Esophagus mucosa (tissue), 1 donor: ENCODE results near the gene SMIM7. TPM values are rescaled to one million over a fixed set of nuclear protein-coding genes. Genes with fewer than 3 reads are reported as not detected.
"Not testable (repeated sequence)": the region's sequence is repeated elsewhere in the genome, so short reads cannot be mapped to it uniquely, and the experiment has no call there.

ENCODE experiments used
- ATAC-seq: fragments of 200-7000 bp; cut with Tn5 transposase; one replicate; pipeline ENCODE4 v1.9.1; 2020
- total RNA-seq: library from RNA; stranded (reverse); gene quantifications from one replicate; pipeline ENCODE4 v1.2.4, GENCODE V29; 2023
- donor health status: DM: yes; HTN: yes; CAD: no.

SMIM7 gene
- total RNA-seq: 50.3 TPM

DNA sequence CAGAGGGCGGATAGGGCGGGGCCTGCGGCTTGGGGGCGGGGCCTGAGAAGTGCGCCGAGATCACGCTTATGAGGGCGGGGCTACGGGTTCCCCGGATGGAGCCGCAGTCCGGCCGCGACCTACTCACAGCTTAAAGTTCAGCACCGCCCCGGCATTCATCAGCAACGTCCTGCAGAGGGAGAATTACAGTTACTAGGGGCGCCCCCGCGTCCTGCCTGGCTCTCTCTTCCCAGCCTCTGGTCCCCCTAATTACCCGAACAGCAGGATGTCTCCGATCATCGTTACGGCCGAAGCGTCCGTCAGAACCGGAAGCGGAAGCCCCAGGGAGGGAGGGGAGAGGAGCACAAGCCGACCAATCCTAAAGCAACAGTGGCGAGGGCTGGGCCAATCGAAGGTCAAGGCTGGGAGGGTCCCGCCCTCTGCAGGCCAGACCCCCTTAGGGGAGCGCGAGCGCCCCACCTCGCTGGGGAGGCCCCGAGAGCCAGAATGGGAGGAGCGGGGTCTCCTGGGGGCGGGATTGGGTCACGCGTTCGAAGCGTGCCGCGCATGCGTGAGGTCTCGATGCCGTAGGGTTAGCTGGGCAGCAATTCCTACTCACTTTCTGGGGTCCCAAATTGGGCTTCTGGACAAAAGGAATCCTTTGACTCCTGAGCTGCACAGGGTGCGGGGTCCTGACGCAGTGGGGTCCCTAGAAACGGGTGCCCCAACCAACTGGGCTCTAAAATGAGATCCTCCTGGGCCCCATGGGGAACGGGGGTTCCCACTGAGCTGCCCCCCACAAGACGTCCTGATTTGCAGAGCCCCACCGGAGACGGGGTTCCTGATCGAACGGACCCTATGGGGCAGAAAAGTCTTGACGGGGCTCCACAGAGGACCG, at the start of gene SMIM7:
Gene SMIM7, minus strand, starts transcription at position 313 of the 877 bp plus-strand sequence. Its CDS starts 34 bp downstream, at position 279.
- peak; percentile 98 for ATAC-seq

DNA sequence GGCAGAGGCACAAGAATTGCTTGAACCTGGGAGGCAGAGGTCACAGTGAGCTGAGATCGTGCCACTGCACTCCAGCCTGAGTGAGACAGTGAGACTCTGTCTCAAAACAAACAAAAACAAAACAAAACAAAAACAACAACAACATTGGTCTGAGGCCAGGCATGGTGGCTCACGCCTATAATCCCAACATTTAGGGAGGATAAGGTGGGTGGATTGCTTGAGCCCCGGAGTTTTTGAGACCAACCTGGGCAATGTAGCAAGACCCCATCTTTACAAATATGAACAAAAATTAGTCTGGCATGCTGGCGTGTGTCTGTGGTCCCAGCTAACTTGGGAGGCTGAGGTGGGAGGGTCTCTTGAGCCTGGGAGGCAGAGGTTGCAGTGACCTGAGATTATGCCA, 43.7 kb upstream of the SMIM7 start:
- no peak for ATAC-seq

DNA sequence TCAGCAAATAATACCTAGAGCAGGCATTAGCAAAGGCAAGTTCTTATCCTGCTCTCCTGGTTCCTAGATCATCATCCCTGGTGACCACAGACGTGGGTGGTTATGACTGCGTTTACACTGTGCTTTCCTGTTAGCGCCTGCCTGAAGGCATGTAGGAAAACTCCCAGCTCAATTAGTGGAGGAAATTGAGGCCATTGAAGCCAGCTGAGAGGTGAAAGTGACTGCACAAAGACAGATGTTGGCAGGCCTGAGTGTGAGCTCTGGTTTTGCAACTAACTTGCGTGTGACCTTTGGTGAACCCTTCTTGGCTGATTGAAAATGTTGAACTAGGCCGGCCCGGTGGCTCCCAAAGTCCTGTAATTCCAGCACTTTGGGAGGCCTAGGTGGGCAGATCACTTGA, 42.2 kb upstream of the SMIM7 start:
- peak; percentile 95 for ATAC-seq

DNA sequence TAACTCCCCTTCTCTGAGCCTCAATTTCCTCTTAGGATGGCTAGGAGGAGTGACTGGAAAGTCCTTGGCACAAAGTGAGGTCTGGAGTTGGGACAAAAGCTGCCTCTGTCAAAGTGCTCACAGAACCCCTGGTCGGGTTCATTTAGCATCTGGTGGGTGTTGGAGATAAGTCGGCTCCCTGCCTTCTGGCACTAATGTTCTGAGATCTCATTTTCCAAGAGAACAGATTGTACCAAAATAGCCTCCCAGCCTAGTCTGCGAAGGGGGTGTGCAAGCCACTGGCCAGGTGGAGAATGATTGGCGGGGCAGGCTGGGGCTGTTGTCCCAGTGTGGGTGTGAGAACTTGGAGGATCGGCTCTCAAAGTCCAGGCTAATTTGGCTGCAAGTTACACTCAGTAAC, 39.0 kb upstream of the SMIM7 start:
- no peak for ATAC-seq

DNA sequence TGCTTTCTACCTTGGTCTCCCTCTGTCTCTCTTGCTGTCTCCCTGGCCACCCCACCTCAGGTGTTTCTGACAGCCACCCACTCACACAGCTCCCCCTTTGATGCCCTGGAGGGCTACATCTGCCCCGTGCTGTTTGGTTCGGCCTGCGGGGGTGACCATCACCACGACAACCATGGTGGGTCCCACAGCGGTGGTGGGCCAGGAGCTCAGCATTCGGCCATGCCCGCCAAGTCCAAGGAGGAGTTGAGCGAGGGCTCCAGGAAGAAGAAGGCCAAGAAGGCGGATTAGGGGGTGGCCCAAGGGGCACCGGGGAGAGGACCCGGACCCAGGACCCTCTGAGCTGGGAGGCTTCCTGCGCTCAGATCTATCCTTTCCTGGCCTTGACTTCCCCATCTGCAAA, 28.1 kb upstream of the SMIM7 start:
- no peak for ATAC-seq

DNA sequence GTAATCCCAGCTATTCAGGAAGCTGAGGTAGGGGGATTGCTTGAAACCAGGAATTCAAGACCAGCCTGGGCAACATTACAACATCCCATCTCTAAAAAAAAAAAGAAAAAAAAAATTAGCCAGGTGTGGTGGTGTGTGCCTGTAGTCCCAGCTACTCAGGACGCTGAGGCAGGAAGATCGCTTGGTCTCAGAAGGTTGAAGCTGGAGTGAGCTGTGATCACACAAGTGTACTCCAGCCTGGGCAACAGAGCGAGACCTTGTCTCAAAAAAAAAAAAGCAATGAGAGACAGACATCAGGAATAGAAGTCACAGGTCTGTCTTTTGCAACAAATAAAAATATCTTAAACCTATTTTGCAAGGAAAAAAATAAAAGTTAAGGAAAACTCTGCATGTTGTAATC, 24.3 kb upstream of the SMIM7 start:
- no peak for ATAC-seq

DNA sequence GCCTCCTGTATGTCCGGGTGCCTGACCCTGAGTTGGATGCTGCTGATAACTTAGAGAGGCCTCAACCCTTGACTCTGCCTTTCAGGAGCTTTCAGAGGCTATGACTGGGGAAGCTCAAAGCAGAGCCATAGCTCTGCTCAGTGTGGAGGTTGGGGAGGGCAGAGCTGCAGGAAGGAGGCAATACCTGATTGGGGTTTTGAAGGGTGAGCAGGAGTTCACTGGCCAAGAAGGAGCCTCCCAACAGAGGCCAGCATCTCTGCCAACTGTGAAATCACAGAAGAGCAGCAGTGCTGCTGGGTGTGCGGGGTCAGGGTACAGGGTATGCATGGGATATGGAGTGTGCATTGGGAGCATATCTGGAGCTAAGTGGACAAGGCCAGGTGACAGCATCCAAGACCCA, 22.6 kb upstream of the SMIM7 start:
- ATAC-seq: no peak

DNA sequence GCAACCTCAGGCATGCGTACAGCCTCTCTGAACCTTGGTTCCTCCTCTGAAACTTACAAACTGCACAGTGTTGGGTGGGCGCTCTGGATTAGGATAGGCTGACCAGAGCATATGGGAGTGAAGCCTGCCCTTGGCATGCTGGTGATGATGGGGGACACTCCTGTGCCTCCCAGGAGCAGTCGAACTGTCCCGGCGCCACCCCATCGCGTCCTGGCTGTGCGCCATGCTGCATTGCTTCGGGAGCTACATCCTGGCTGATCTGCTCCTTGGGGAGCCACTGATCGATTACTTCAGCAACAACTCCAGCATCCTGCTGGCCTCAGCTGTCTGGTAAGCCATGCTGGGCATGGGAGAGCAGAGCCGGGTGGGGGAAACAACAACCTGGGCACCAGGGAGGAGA, 19.9 kb upstream of the SMIM7 start:
- no peak for ATAC-seq

DNA sequence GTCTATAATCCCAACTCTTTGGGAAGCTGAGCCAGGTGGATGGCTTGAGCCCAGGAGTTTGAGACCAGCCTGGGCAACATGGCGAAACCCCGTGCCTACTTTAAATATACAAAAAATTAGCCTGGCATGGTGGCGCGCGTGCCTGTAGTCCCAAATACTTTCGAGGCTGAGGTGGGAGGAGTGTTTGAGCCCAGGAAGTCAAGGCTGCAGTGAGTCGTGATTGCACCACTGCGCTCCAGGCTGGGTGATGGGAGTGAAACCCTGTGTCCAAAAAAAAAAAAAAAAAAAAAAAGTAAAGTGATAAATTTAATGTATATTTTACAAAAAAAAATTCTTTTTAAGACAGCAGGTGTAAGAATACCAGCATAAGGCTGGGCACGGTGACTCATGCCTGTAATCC, 18.6 kb upstream of the SMIM7 start:
- ATAC-seq: no peak

DNA sequence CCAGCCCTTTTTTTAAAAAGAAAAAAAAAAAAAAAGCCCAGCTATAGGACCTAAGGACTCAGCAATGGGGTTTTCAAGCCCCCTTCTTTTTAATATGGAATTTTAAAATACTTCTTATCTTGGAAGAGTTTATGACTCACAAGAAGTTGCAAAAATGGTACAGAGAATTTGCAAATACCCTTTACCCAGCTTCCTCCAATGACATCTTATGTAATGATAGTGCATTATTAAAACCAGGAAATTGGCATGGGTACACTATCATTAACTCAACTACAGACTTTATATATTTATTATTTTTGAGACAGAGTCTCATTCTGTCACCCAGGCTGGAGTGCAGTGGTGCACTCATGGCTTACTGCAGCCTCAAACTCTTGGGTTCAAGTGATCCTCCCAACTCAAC, 17.1 kb upstream of the SMIM7 start:
- ATAC-seq: peak; percentile 62

DNA sequence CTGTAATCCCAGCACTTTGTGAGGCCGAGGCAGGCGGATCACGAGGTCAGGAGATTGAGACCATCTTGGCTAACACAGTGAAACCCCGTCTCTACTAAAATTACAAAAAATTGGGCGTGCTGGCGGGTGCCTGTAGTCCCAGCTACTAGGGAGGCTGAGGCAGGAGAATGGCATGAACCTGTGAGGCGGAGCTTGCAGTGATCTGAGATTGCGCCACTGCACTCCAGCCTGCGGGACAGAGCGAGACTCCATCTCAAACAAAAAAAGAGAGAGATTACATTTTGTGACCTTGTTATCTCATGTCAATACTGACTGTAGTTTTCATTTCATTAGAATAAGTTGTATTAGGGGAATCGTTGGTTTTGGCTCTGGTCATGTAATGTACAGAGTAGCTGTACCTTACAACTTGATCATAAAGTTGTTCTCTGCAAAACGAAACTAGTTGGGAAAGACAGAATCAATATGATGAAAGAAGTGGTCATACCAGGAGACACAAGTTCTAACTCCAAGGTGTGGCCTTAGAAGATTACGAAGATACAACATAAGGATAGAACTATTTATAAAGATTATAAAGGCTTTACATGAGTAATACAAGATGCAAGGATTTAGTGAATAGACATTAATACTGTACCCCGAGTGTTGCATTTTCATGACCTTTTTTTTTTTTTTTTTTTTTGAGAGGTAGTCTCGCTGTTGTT, 16.3 kb upstream of the SMIM7 start:
- ATAC-seq: peak; percentile 85

DNA sequence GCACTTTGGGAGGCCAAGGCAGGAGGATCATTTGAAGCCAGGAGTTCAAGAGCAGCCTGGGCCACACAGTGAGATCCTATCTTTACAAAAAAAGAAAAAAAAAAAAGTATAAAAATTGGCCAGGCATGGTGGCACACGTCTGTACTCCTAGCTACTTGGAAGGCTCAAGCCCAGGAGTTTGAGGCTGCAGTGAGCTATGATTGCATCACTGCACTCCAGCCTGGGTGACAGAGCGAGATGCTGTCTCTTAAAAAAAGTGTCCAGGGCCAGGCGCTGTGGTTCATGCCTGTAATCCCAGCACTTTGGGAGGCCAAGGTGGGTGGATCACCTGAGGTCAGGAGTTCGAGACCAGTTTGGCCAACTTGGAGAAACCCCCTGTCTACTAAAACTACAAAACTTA, 13.9 kb upstream of the SMIM7 start:
- ATAC-seq: not testable (repeated sequence)

DNA sequence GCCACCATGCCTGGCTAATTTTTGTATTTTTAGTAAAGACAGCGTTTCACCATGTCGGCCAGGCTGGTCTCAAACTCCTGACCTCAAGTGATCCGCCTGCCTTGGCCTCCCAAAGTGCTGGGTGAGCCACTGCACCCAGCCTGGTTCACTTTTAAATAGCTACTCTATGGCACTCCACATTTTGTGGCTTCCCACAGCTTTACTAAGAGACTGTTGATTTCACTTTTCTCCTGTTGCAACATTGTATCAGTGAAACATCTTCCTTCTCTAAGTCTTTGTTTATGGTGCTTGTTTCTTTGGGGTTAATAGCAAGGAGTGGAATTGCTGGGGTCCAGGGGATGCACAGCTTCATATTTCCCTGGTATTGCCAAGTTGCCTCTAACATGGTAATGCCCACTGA, 13.3 kb upstream of the SMIM7 start:
- no peak for ATAC-seq

DNA sequence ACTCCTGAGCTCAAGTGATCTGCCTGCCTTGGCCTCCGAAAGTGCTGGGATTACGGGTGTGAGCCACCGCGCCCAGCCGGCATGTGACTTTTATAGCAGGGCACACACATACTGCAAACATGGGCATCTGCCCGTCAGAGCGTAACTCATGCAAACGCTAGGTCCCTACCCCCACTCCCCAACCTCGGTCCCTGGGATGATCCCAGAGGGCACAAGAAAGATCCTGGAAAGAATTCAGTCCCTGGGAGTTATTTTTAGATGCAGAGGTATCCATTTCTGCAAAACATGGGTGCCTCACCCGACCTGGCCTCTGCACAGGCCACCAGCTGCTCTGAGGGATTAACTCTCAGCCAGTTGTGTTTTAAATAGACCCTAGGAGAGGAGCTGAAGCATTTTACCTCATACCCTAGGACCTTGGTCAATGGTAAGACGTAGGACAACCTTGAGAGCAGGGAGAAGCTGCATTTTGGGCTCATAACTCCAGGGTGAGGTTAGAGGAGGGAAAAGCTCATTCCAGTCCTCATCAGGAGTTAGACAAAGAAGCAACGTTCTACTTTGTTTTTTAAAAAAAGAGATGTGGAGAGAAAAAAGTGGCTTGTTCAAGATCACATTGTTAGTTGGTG, 11.8 kb upstream of the SMIM7 start:
- no peak for ATAC-seq

DNA sequence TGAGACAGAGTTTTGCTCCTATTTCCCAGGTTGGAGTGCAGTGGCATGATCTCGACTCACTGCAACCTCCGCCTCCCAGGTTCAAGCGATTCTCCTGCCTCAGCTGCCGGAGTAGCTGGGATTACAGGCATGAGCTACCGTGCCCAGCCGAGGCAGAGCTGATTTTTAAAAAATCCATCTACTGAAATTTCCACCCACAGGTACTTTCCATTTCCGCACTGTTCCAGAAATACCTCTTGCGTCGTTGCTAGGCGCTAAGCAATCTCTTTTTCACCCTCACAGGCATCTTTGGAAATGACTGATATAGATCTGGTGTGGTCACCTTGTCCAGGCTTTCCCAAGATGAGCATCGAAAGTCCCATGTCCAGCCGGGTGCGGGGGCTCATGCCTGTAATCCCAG, 10.3 kb upstream of the SMIM7 start:
- no peak for ATAC-seq

DNA sequence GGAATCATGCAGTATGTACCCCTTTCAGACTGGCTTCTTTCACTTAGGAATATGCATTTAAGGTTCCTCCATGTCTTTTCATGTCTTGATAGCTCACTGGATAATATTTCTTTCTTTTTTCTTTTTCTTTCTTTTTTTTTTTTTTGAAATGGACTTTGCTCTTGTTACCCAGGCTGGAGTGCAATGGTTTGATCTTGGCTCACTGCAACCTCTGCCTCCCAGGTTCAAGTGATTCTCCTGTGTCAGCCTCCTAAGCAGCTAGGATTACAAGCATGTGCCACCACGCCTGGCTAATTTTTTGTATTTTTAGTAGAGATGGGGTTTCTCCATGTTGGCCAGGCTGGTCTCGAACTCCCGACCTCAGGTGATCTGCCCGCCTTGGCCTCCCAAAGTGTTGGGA, 8.8 kb upstream of the SMIM7 start:
- not testable (repeated sequence) for ATAC-seq

DNA sequence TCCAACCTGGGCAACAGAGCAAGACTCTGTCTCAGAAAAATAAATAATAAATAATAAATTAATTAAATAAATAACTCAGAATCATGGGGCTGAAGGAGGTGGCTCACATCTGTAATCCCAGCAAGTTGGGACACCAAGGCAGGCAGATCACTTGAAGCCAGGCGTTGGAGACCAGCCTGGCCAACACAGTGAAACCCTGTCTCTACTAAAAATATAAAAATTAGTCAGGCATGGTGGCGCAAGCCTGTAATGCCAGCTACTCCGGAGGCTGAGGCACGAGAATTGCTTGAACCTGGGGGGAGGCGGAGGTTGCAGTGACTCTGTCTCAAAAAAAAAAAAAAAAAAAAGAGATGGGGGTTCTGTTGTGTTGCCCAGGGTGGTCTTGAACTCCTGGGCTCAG, 8.2 kb upstream of the SMIM7 start:
- ATAC-seq: no peak

DNA sequence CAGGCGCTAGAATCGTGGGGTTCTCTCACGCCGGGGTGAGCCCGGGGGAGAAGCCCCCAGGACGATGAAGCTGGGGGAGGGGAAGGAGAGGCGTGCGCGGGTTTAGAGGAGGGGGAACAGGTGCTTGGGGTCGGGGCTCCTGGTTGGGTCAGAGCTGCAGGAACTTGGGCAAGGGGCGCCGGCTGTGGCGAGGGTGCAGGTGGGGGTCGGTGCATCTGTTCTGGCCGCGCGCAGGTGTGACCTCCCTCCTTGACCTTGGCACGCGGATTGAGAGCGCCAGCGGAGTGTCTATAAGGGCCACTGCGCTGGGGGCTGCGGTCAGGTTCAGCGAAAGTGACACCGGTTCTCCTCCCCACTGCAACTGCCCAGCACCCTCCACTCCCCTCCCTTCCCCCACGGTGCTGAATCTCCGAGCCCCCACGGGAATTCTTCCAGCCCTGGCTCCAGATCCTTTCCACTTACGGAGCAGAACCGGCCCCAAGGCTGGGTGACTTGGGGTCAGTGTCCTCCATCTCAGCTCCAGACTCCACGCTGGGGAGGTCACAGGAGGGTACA, 1.6 kb upstream of the SMIM7 start:
- ATAC-seq: no peak

DNA sequence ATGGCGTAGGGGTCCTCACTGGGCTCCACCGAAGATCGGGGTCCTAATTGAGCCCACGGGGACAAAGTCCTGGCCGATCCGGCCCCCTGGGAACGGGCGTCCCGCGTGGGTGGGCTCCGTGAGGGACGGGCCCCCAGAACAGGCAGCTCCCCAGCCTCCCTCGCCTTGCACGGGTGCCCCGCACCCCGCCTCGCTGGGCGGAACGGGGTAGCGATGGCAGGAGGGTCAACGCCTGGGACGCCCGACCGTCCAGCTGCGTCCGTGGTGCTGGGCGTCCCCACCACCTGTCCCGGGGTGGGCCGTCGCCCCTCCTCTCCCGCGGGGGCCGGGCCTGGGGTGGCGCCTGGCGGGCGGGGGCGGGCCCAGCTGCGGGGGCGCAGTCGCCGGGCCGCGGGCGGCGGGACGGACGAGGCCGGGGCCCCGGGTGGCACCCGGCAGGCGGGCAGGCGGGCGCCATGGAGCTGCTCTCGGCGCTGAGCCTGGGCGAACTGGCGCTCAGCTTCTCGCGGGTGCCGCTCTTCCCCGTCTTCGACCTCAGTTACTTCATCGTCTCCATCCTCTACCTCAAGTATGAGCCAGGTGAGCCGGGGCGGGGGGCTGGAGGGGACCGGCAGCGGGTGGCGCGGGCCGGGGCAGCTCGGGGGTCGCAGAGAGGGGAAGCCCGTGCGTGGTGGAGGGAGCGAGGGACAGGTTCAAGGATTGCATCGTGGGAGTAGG, 977 bp upstream of the SMIM7 start, which contains the start of gene TMEM38A:
Gene TMEM38A, plus strand, starts transcription at position 377 of the 717 bp plus-strand sequence. Its CDS starts 79 bp downstream, at position 456.
- peak; percentile 24 for ATAC-seq

DNA sequence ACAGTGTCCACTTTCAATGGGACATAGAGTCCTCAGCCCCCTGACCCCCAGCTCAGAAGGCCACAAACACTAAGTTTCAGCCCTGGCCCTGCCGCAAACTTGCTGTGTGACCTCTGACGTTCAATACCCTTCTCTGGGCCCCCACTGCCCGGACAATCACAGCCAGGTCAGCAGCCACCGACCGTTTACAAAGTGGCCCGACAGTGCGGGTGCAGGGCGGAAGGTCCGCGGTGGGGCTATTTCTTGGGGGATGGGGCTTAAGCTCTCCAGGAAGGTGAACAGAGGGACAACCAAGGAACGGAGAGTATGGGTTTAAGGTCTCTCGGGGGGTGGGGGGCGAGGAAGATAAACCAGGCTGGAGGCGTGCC, 496 bp downstream of the SMIM7 start:
- no peak for ATAC-seq

DNA sequence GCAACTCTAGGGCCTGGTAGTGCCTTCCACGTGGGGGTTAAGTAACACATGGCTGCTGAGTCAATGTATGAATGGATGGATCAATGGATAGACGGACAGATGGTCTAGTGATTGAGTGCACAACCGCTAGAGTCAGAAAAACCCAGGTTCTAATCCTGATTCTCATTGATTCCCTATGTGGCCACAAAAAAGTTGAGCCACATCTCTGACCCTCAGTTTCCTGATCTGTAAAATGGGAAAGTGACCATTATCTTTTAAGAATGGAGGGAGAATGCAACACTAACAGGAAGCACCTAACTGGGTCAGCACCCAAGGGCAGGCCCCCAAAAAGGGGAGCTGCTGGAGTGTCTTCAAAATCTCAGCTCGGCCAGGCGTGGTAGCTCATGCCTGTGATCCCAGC, 2.6 kb downstream of the SMIM7 start:
- no peak for ATAC-seq

DNA sequence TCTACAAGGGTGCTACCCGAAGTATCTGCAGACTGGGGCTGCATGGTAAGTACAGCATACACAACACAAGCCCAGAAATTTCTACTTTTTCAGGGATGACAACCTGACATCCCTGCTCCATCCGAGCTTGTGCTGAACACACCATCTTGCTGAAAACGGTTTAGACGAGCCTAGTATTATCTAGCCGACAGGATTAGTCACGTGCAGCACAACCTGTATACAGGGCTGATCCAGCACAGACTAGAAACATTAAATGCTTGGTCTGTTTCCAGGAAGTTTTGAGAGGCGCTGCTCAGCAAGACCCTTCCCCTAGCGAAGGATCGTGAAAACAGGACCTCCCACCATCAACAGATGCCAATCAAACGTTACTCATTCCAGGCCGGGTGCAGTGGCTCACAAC, 4.2 kb downstream of the SMIM7 start:
- ATAC-seq: no peak

DNA sequence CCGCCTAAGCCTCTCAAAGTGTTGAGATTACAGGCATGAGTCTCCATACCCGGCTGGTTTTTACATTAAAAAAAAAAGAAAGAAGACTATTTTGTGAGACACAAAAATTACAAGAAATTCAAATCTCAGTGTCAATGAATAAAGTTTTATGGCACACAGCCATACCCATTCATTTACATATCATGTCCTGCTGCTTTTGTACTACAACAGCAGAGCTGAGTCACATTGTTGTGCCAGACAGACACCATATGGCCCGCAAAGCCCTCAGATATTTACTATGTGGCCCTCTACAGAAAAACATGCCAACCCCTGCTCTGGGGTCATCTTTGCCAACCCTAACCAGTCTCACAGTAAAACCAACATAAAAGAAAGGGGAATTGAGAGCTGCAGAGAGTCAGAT, 5.3 kb downstream of the SMIM7 start:
- ATAC-seq: peak; percentile 48
